Measurements from ENCODE around the gene CUX1.

CUX1 gene

DNA sequence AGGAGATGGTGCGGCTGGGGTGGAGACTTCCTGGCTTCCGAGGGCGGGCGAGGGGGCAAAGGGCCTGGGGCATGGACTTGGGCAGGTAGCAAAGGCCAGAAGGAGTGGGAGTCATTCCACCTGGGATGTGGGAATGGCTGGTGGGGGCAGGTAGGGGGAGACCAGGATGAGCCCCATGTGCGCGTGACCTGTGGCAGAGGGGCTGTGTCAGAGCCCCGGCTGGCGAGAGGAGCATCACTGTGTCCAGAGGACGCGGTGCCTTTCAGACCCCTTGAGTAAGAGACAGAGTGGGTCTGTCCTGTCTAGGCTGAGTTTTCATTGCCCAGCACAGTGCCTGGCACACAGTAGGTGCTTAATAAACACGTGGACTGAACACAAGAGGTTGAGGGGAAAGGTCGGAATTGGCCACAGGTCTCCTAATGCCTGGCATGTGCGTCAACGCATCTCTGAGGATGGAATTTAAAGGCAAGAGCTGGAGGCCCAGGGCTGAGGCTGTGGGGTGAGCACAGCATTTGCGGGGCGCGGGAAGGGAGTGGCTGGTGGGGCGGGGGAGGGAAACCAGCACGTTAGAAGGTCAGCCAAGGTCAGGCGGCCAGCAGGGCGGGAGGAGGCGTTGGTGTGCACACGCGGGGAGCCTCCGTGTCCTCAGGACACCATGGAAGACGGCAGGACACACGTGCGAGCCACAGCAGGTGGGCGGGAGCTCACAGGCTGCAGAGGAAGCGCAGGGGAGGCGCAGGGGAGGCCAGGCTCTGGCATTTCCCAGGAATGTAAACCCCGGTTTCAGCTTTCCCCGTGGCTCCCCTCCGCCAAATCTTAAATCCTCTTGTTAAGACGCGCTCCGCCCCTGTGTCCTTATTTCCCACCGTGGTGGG is 51.8 kb downstream of the CUX1 start:
- TF ChIP-seq TAF1 (IDR thresholded peaks at IDR 0.05; ENCODE audit: low read depth) (no peak), TCF12 (IDR thresholded peaks at IDR 0.05; ENCODE audit: low read depth) (peak; percentile 70), MAX (IDR thresholded peaks at IDR 0.05) (peak; percentile 80), YY1 (IDR thresholded peaks at IDR 0.05; ENCODE audit: low read depth) (no peak), ZBTB7A (IDR thresholded peaks at IDR 0.05; ENCODE audit: low read depth) (no peak), TEAD4 (IDR thresholded peaks at IDR 0.05) (peak; percentile 85), RAD21 (IDR thresholded peaks at IDR 0.05; ENCODE audit: low read depth) (peak; percentile 9; the same call in 1 of the 2 replicates), EGR1 (IDR thresholded peaks at IDR 0.05) (peak; percentile 11; the same call in 1 of the 2 replicates), NFIC (IDR thresholded peaks at IDR 0.05) (no peak)

GRCh38 chr7:101869901-101870290 is 52.5 kb downstream of the CUX1 start:
- TF ChIP-seq TCF12 (IDR thresholded peaks at IDR 0.05; ENCODE audit: low read depth) (peak; percentile 3; the same call in 1 of the 2 replicates), FOXM1 (IDR thresholded peaks at IDR 0.05; ENCODE audit: borderline replicate concordance, low read depth) (no peak)

DNA sequence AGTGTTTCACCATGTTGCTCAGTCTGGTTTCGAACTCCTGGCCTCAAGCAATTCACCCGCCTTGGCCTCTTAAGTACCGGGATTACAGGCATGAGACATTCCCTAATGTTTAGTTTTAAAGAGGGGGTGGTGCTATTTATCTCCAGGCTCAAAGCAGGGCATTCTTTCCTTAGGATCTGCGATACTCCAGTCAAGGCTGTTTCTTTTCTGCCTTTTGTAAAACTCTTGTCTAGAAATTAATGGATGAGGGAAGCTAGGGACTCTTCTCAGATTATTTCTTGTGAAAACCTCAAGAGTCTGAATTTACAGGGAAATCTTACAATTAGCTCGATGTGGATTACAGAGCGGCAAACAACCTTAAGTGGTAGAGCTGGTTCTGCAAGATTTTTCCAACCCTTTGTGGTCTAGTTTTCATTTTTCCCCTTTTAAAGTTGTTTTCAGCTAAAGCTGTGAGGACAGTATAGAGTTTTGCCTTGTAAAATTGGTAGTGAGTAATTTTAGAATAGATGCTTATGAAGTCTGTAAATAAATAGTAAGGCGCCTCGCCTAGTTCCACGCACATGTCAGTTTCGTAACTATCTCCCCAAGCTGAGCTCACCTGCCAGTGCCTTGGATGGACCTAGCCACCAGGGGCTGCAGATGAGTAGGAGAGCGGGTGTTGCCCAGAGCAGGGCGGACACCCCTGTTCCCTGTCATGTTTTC is 53.1 kb downstream of the CUX1 start:
- TF ChIP-seq TEAD4 (IDR thresholded peaks at IDR 0.05) (no peak), CREB1 (IDR thresholded peaks at IDR 0.05; ENCODE audit: low read depth) (no peak), TCF12 (IDR thresholded peaks at IDR 0.05; ENCODE audit: low read depth) (peak; percentile 52; the same call in 1 of the 2 replicates), YY1 (IDR thresholded peaks at IDR 0.05; ENCODE audit: low read depth) (no peak), NFIC (IDR thresholded peaks at IDR 0.05) (peak; percentile 33; the same call in 1 of the 2 replicates), RAD21 (IDR thresholded peaks at IDR 0.05; ENCODE audit: low read depth) (peak; percentile 34; the same call in 1 of the 2 replicates), TAF1 (IDR thresholded peaks at IDR 0.05; ENCODE audit: low read depth) (no peak), REST (IDR thresholded peaks at IDR 0.05; ENCODE audit: low read depth) (no peak), FOXM1 (IDR thresholded peaks at IDR 0.05; ENCODE audit: borderline replicate concordance, low read depth) (no peak), MAX (IDR thresholded peaks at IDR 0.05) (peak; percentile 44), EGR1 (IDR thresholded peaks at IDR 0.05) (no peak), CEBPB (IDR thresholded peaks at IDR 0.05) (no peak; the same call in 1 of the 2 replicates), ZBTB7A (IDR thresholded peaks at IDR 0.05; ENCODE audit: low read depth) (no peak), EP300 (IDR thresholded peaks at IDR 0.05; ENCODE audit: borderline replicate concordance) (no peak; the same call in 1 of the 2 replicates)
- TF ChIP-seq, protein P1, sequence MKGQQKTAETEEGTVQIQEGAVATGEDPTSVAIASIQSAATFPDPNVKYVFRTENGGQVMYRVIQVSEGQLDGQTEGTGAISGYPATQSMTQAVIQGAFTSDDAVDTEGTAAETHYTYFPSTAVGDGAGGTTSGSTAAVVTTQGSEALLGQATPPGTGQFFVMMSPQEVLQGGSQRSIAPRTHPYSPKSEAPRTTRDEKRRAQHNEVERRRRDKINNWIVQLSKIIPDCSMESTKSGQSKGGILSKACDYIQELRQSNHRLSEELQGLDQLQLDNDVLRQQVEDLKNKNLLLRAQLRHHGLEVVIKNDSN (IDR thresholded peaks at IDR 0.05), result no peak

DNA sequence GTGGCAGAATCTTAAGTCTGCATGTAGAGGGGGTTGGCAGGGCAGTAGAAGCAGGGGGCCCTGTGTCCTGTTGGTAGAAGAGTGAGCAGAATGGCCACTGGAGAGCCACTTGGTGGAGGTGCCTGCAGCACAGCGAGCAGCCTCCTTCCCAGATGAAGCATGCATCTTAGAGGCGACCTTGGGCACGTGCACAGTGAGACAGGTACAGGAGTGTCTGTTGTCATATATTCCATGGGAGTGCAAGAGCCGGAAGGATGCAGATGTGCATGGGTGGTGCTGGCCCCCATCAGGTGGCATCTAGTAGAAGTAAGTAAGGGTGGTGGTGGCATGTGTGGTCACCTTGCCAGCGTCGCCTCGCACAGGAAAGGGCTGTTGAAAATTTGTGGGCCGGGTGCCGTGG is 53.9 kb downstream of the CUX1 start:
- TF ChIP-seq REST (IDR thresholded peaks at IDR 0.05; ENCODE audit: low read depth) (no peak), TEAD4 (IDR thresholded peaks at IDR 0.05) (no peak), NFIC (IDR thresholded peaks at IDR 0.05) (no peak), RAD21 (IDR thresholded peaks at IDR 0.05; ENCODE audit: low read depth) (no peak), CEBPB (IDR thresholded peaks at IDR 0.05) (no peak), FOXM1 (IDR thresholded peaks at IDR 0.05; ENCODE audit: borderline replicate concordance, low read depth) (no peak), TAF1 (IDR thresholded peaks at IDR 0.05; ENCODE audit: low read depth) (no peak), EP300 (IDR thresholded peaks at IDR 0.05; ENCODE audit: borderline replicate concordance) (no peak), YY1 (IDR thresholded peaks at IDR 0.05; ENCODE audit: low read depth) (no peak), MAX (IDR thresholded peaks at IDR 0.05) (no peak)
- TF ChIP-seq, protein P1 (IDR thresholded peaks at IDR 0.05), result no peak

DNA sequence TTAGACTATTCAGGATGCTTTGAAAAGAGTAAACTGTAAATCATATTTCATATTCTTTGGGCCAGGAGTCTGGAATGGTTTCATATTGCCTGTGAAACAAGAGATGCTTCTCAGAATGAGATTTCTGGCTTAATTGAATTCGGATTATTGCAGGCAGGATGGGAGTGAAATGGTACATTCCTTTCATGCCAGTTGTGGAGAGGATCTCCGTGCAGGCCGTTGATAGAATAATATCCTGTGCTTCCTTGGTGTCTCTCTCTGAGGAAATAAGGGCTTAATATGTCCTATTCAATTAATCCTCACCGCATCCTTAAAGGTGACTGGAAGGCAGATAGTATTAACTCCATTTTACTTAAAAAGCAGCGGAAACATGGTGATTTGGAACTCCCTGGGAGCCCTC is 56.6 kb downstream of the CUX1 start:
- TF ChIP-seq RAD21 (IDR thresholded peaks at IDR 0.05; ENCODE audit: low read depth) (no peak), NFIC (IDR thresholded peaks at IDR 0.05) (no peak), TAF1 (IDR thresholded peaks at IDR 0.05; ENCODE audit: low read depth) (no peak), FOXM1 (IDR thresholded peaks at IDR 0.05; ENCODE audit: borderline replicate concordance, low read depth) (no peak), EGR1 (IDR thresholded peaks at IDR 0.05) (no peak), TCF12 (IDR thresholded peaks at IDR 0.05; ENCODE audit: low read depth) (no peak), ZBTB7A (IDR thresholded peaks at IDR 0.05; ENCODE audit: low read depth) (no peak), MAX (IDR thresholded peaks at IDR 0.05) (no peak), CREB1 (IDR thresholded peaks at IDR 0.05; ENCODE audit: low read depth) (no peak), TEAD4 (IDR thresholded peaks at IDR 0.05) (no peak), REST (IDR thresholded peaks at IDR 0.05; ENCODE audit: low read depth) (no peak), CEBPB (IDR thresholded peaks at IDR 0.05) (no peak), EP300 (IDR thresholded peaks at IDR 0.05; ENCODE audit: borderline replicate concordance) (no peak), YY1 (IDR thresholded peaks at IDR 0.05; ENCODE audit: low read depth) (no peak)
- TF ChIP-seq, protein P1 (IDR thresholded peaks at IDR 0.05), result no peak
